Measurements from ENCODE around the gene SIRT1. TPM values are rescaled to one million over a fixed set of nuclear protein-coding genes. Genes with fewer than 3 reads are reported as not detected.
A peak's percentile ranks its signal among the peaks of the same experiment; 100 is the strongest.
"Not testable (repeated sequence)": the region's sequence is repeated elsewhere in the genome, so short reads cannot be mapped to it uniquely, and the experiment has no call there.

SIRT1 gene
- 20.4 TPM for total RNA-seq (2013)
- polyA plus RNA-seq: 1 to 10 TPM; 4.4 to 8.4 (median 8.3) TPM
- 6.2 and 9.2 TPM in 2 replicates for polyA minus RNA-seq
- 89.5 to 261 (median 127) reads per million in 11 experiments for total RNA-seq

GRCh38 chr10:67884313-67884841, at the start of gene SIRT1:
SIRT1 (plus strand) TSS chr10:67884656; CDS start chr10:67884722, 66 bp downstream.
- Mint-ChIP-seq H3K4me3 (peak within 1 kb of the TSS; percentile 89 to 94), H3K4me1 (peaks cover 30% of the 10 kb centered on the region), H3K36me3 (peaks cover 26 to 27% of the 10 kb centered on the region in 2 donors), H3K9me3 (peaks cover 0 to 2% (median 0%) of the 10 kb centered on the region in 7 donors), H3K27me3 (ENCODE audit: low read depth in 3 of 3) (peaks cover 0 to 4% (median 2%) of the 10 kb centered on the region in 3 donors), H3K27ac (peak within 1 kb of the TSS; percentile 93 to 97 (median 96))
- H3K4me2 ChIP-seq (replicated peaks; ENCODE audit: extremely low read depth, low read length, poor library complexity, severe bottlenecking): peak within 1 kb of the TSS; percentile 86
- peak within 1 kb of the TSS; percentile 73 to 87 for H3K27ac ChIP-seq (ENCODE audit: low read depth in 1 of 2, low read length in 2 of 2)
- H3K4me1 ChIP-seq (ENCODE audit: control insufficient read depth in 1 of 2, insufficient read depth in 2 of 2, low read length in 2 of 2): peaks cover 24 to 32% of the 10 kb centered on the region in 2 donors
- peak; percentile 96 to 97 (median 97) for DNase-seq
- no peak for TF ChIP-seq CTCF (IDR thresholded peaks at IDR 0.05)
- intact Hi-C loops (cut with micrococcal nuclease): loop anchor here (2.0 to 10.0 kb wide), 4 partner anchors 36 to 840 kb away; partner anchors contain the start of genes CCAR1 (in 1 of the 2), HERC4 (in 1 of the 2), HNRNPH3 (in 1 of the 2) and PBLD (in 1 of the 2)
- H2AFZ ChIP-seq (ENCODE audit: insufficient read depth, low read depth, low read length, poor library complexity, severe bottlenecking): peak within 1 kb of the TSS; percentile 85
- H3K9me3 ChIP-seq (replicated peaks in 1 of 2; ENCODE audit: control insufficient read depth in 1 of 2, insufficient read depth in 1 of 2, low read length in 2 of 2): no peaks in the 10 kb centered on the region
- H3K9ac ChIP-seq (ENCODE audit: insufficient read depth, low read length, poor library complexity, severe bottlenecking): peak within 1 kb of the TSS; percentile 77
- peaks cover 44% of the 10 kb centered on the region for H4K20me1 ChIP-seq (ENCODE audit: insufficient read depth, low read length)
- H3K27me3 ChIP-seq (ENCODE audit: control insufficient read depth in 2 of 2, insufficient read depth in 2 of 2, low read length in 2 of 2): no peaks in the 10 kb centered on the region
- H3K36me3 ChIP-seq (replicated peaks in 1 of 2; ENCODE audit: control insufficient read depth in 1 of 2, insufficient read depth in 2 of 2, low read length in 2 of 2): peaks cover 25 to 27% of the 10 kb centered on the region in 2 donors
- under 1% methylated on average over 58 of the region's 62 CpGs for WGBS (ENCODE audit: insufficient coverage)
- peak within 1 kb of the TSS; percentile 59 to 89 (median 69) for H3K4me3 ChIP-seq (replicated peaks in 1 of 3; ENCODE audit: low read depth in 2 of 3, low read length in 3 of 3)
- peaks cover 41% of the 10 kb centered on the region for H3K79me2 ChIP-seq (ENCODE audit: insufficient read depth, low read length)

- H3K4me1 ChIP-seq (ENCODE audit: control insufficient read depth in 1 of 2, insufficient read depth in 2 of 2, low read length in 2 of 2); H3K27me3 Mint-ChIP-seq (ENCODE audit: low read depth in 3 of 3); intact Hi-C loops (cut with micrococcal nuclease); H3K4me2 ChIP-seq (replicated peaks; ENCODE audit: extremely low read depth, low read length, poor library complexity, severe bottlenecking); H3K36me3 ChIP-seq (replicated peaks in 1 of 2; ENCODE audit: control insufficient read depth in 1 of 2, insufficient read depth in 2 of 2, low read length in 2 of 2); H3K9me3 ChIP-seq (replicated peaks in 1 of 2; ENCODE audit: control insufficient read depth in 1 of 2, insufficient read depth in 1 of 2, low read length in 2 of 2); H3K27me3 ChIP-seq (ENCODE audit: control insufficient read depth in 2 of 2, insufficient read depth in 2 of 2, low read length in 2 of 2); DNase-seq; H3K27ac ChIP-seq (ENCODE audit: low read depth in 1 of 2, low read length in 2 of 2); H4K20me1 ChIP-seq (ENCODE audit: insufficient read depth, low read length); H3K9me3 Mint-ChIP-seq; H2AFZ ChIP-seq (ENCODE audit: insufficient read depth, low read depth, low read length, poor library complexity, severe bottlenecking); H3K27ac Mint-ChIP-seq; H3K4me3 ChIP-seq (replicated peaks in 1 of 3; ENCODE audit: low read depth in 2 of 3, low read length in 3 of 3); H3K9ac ChIP-seq (ENCODE audit: insufficient read depth, low read length, poor library complexity, severe bottlenecking); H3K4me1 Mint-ChIP-seq; H3K4me3 Mint-ChIP-seq; H3K79me2 ChIP-seq (ENCODE audit: insufficient read depth, low read length); H3K36me3 Mint-ChIP-seq: not testable (repeated sequence)
- WGBS (ENCODE audit: insufficient coverage): no CpG with 5 or more reads among the region's 6 CpGs
These were observed 48.7 kb upstream of the SIRT1 start for GRCh38 chr10:67835541-67836394.

Data from CD14-positive monocyte (primary cell).